HG02970 (cell line): ENCODE results near the gene MBNL1.
"Not testable (repeated sequence)": the region's sequence is repeated elsewhere in the genome, so short reads cannot be mapped to it uniquely, and the experiment has no call there.

ENCODE experiments used
- ATAC-seq: cut with Tn5 transposase; IDR thresholded peaks from one replicate; pipeline ENCODE4 v1.9.1; 2021; ENCODE audit warnings: mild to moderate bottlenecking, moderate library complexity, moderate number of reproducible peaks; ENCODE audit not compliant: unreplicated experiment, low FRiP score

Gene MBNL1

DNA sequence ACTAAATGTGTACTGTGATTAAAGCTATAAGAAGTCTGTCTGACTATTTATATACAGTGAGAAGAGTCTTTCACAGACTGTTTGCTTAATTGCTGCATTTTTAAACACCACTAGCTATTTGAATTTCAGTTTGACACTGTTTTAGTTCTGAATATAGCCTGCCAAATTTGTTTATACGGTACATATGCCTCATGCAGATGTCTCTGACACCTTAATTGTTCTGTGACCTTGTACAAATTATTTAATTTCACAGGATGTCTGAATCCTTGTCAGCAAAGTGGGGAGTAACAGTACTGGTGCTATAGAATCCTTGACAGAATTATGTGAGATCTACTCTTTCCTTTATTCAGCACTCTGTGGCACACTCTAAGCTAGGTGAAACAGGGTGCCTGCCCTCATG lies 125.5 kb downstream of the MBNL1 start:
- no peak for ATAC-seq

DNA sequence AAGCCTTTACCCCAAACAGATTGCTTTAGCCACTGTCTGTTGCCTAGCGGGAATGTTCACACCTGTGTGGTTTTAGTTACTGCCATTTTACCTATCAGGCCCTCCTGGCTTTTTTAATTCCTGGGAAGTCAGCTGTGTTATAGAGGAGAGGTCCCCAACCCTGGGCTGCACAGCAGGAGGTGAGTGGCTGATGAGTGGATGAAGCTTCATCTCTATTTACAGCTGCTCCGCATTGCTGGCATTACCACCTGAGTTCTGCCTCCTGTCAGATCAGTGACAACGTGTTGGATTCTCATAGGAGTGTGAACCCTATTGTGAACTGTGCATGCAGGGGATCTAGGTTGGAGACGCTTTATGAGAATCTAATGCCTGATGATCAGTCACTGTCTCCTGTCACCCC lies 127.0 kb downstream of the MBNL1 start:
- ATAC-seq: no peak

DNA sequence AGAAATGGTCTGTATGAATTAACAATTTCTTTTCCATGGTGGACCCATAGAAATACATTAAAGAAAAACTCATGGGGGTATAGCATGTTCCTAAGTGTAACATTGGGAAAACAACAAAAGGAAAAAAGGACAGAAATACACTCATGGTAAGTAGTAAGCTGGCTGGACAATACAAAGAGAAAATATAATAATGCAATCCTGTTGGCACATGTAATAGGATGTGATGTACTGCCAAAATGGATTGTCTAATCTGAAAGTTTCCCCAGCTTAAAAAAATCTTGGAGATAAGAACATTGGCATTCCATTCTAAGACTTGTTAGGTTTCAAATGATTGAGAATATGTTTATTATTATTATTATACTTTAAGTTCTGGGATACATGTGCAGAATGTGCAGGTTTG lies 128.1 kb downstream of the MBNL1 start:
- ATAC-seq: no peak

DNA sequence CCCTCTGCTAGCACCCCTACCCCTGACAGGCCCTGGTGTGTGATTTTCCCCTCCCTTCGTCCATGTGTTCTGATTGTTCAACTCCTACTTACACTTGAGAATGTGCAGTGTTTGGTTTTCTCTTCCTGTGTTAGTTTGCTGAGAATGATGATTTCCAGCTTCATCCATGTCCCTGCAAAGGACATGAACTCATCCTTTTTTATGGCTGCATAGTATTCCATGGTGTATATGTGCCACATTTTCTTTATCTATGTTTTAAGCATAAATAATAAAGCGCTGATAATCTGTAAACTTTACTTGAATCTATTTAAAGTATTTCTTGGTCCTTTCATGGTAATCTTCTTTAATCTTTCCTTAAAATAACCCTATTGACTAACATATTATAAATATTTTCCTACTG lies 128.6 kb downstream of the MBNL1 start:
- not testable (repeated sequence) for ATAC-seq

DNA sequence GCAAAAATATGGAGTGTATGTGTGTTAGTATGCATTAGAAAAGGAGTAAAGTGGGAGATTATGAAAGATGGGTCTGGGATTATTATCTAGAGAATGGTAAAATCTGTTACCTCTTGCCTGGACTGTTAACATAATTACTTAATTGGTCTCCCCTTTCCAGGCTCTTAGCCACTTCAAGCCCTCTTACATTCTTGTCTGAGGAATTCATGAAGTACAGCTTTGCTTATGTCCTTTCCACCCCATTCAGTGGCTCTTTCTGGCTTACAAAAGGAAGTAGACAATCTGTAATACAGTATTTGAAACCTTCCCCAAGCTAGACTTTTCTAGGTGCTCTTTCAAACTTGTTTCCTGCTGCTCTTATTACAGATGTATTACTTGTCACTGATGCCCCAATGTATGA lies 129.8 kb downstream of the MBNL1 start:
- ATAC-seq: no peak

DNA sequence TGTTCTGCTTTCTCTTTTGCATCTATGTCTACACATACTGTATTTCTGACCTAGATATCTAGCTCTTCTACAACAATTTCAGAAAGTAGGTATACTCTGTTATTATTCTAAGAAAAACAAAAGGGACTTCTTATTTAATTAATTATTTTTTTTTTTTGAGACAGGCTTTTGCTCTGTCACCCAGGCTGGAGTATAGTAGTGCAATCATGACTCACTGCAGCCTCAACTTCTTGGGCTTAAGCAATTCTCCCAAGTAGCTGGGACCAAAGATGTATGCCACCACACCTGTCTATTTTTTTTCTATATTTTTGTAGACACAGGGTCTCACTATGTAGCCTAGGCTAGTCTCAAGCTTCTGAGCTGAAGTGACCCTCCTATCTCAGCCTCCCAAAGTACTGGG lies 130.6 kb downstream of the MBNL1 start:
- ATAC-seq: no peak

DNA sequence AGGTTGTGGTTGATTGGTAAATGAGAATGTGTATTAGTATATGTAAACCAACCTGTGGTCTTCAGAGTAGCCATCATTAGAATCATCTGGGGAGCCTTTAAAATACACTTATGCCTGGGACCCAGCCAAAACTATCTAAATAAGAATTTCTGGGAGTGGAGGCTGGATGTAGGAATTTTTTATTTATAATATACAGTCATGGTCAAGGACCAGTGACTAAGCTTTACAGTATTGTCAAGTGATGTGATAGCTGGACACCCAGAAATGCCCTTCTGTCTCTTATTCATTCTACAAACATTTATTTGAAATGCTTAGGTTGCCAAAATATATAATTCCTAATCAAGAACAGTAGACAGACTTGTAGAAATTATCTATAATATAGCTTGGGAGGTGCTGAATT lies 132.2 kb downstream of the MBNL1 start:
- no peak for ATAC-seq

DNA sequence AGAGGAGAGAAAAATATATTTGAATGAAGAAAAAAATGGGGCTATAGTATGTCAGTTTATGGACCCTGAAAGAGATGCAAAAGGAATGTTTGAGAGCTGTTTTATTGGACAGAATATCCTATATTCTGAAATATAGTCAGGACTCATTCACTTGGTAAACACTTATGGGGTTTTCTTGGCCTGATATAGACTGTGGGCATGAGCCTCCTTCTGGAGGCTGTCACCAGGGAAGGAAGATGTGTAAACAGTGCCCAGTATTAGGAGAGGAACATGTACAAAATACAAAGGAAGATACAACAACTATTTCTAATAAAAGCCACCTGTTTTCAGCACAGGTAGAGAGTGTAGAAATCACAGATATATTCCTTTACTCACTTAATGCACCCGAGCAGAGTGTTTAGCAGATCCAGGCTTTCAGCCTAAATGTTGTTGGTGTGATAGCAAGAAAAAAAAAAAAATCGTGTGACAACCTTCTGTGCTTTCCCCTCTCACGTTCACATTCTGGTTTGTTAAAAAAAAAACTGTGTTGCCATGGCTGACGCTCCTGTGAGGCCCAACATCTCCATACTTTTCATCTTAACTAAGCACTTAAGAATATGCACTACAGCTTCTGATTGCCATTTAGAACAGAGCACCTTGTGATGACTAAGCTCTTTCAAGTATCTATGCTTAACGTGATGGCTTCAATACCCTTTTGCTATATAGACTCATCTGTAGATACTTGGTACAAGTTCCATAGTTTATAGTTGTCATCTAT lies 134.1 kb downstream of the MBNL1 start:
- no peak for ATAC-seq

DNA sequence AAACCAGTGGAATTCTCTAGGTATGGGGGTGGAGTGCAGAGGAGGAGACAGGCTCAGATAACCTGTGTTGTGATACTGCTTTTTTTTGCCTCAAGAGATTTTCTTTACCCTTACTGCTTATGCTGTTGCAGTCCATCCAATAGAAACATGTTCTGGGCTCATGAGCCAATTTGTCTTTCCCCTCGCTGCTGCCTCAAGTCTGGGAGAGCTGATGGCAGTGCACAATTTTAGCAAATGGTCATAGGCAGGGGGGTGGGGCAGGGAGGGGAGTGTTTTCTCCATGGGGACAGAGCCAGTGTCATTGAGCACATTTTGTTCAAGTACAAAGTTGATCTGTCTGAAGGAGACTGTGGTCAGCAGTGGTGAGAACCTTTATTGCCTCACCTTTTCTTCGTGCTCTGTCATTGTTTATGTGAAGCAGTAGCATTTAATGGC lies 134.9 kb downstream of the MBNL1 start:
- ATAC-seq: no peak

DNA sequence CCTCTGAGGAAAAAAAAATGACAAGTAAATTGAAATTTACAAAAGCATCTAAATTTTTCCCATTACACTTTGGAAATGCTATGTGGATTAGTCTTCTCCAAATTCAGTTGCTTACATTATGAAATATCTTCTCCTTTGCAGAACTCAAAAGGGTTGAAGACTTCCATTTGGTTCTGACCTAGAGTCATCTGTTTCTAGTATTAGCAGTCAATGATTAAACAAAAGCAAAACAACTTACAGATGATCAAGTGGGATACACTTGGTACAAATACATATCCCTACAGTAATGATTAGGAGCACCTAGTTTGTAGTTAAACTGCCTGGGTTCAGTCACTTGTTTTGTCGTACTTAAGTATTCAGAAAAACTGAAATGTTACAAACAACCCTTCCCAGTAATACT lies 136.2 kb downstream of the MBNL1 start:
- ATAC-seq: no peak

DNA sequence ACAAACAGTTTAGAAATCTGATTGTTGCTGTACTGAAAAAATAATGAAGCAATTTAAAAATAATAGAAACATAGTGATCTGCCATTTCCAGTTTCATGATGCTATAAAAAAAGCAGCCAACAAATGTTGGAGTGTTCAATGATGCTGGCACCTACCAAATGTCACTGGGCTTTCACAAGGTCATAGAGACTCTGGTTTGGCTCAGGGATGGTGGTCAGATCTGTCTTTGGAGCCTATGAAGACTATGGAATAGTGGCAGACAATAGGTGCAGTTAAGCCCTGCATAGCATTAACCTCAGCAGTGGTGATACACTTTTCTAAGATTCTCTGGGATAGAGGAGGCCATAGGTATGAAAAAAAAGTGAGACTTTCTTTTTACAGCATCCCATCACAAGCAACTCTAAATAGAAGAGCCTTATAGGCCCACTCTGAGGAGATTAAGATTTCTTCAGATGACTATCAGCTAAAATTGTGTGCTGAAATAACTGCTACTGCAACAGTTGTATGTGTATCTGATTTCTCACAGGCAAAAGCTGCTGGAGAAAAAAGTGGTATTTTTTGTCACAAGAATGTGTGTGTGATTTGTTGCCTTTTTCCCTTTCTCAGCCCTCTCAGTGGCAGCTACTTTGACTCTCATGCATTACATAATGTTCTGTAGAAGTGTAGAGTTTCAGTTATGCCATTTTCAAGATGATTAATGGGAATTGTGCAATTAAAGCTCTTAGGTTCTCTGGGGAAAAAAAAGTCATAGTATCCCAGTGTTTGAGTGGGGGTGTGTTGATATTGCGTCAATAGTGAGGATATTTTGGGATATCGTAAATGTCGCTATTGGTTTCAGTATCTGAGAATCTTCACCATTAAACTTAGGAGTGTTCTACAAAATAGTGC lies 137.4 kb downstream of the MBNL1 start:
- no peak for ATAC-seq

DNA sequence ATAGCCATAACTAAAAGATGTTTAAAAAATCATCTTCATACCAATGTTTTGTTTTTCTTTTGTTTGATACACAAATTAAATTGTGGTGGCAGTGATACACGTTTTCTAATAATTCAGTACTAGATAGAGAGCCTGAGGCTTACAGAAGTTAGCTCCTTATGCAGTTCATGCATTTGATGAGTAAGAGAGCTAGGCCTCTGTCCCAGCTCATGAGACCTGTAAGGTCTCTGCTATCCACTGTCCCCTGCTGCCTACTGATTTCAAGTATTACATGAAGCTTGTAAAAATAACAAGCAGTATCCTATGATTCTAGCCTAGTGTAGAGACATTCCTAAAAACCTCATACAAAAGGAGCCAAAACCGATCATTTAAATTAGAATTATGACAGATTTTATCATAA lies 144.5 kb downstream of the MBNL1 start:
- no peak for ATAC-seq

DNA sequence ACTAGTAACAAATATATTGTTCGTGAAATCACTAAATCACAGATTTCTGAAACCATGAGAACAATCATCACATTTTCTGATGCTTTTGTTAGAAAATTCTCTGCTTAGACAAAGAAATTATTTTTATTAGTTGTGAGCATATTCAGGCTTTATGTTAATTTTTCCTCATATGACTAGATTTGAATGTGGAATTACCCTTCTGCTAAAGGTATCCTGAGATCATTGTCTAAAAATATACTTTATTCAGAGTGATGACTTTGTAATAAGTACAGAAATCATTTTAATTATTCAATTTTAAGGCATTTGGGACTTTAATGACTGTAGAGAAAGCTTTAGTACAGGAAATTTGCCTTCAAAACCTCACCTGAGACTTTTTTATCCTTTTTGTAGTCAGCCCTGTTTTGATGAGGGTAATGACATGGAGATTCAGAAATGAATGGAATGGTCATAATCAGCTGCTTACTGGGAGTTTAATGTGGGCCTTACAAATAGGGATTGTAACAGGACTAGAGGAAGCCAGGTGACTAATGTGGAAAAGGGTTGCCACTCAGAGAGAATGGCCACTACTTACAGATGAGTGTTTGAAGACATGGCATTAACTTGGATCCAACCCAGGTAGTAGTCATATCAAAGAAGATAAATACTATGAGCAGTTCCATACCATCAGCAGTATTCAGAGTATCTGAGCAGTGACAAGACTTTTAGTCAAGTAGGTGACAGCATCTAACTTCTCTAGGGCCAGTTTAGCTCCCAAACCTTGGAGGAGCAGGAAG lies 148.3 kb downstream of the MBNL1 start:
- ATAC-seq: no peak

DNA sequence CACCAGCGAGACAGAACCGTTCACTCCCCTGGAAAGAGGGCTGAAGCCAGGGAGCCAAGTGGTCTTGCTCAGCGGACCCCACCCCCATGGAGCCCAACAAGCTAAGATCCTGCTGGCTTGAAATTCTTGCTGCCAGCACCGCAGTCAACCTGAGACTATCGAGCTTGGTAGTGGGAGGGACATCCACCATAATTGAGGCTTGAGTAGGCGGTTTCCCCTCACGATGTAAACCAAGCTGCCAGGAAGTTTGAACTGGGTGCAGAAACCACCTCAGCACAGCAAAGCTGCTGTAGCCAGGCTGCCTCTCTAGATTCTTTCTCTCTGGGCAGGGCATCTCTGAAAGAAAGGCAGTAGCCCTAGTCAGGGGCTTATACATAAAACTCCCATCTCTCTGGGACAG lies 151.0 kb downstream of the MBNL1 start:
- ATAC-seq: no peak

DNA sequence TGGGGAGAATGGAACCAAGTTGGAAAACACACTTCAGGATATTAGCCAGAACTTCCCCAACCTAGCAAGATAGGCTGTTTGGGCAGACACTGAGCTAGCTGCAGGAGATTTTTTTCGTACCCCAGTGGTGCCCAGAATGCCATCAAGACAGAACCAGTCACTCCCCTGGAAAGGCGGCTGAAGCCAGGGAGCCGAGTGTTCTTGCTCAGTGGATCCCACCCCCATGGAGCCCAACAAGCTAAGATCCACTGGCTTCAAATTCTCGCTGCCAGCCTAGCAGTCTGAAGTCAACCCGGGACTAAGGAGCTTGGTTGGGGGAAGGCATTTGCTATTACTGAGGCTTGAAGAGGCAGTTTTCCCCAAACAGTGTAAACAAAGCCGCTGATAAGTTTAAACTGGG lies 152.4 kb downstream of the MBNL1 start:
- ATAC-seq: no peak

DNA sequence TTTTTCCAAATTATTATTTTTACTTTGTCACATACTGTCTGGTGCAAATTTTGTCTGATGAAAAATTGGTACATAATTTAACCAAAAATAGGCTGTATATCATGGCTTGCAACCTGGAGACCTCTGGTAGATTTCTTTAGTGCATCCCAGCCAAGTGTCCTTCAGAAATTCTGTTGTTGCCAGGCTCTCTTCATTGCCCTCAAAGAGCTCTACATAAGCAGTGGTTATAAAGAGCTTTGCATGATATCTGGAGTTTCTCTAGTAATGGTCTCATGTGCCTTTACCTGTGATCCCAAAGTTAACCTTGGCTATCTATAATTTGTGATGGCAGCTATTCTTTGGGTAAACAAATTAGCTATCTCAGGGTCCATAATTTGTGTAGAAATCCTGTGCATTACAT lies 157.7 kb downstream of the MBNL1 start:
- no peak for ATAC-seq

DNA sequence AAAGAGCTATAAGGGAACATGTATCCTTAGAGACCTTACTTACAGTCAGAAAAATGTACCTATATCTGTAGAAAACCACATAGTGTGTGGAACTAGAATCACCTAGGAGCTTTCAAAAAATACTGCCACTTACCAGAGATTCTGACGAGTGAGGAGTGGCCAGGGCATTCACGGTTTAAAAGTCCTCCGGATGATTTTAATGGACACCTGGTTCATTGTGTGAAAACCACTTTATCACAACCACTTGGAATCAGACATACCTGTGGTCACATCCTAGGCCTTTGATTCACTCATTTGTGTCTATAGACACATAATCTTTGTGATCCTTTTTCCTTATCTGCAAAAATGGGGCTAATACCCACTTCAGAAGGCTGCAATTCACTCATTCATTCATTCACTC lies 159.8 kb downstream of the MBNL1 start:
- no peak for ATAC-seq

DNA sequence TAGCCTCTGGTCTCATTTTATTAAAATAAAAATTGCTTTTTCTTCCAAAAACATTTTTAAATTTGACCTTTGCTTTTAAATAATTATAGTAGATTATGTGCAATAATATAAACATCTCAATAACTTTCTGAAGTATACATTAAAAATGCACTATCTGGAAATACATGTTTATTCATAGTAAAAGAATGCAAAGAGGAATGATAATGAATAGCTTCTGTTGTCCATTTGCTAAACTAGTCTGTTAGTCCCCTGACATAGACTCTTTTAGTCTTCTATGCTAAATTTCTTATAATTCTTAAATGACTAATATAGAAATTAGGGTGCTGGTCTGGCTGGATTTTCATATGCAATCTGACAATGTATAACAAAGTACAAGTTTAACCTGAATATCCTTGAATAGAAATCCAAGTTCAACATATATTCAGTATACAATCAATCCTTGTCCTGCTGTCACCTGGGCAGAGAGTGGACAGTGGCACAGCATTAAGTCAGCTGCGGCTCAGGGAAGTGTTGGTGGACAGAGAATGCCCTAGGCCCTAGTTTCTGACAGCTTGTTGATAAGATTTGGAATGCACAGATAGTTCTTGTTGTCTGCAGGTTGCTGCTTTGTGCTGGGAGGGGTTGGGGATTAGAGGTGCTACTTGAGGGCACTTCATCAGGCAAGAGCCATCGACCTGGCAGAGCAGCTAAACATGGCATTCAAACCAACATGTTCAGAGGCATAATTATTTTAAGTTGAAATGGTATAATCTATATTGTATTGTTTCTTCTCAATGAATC lies 161.7 kb downstream of the MBNL1 start:
- no peak for ATAC-seq

DNA sequence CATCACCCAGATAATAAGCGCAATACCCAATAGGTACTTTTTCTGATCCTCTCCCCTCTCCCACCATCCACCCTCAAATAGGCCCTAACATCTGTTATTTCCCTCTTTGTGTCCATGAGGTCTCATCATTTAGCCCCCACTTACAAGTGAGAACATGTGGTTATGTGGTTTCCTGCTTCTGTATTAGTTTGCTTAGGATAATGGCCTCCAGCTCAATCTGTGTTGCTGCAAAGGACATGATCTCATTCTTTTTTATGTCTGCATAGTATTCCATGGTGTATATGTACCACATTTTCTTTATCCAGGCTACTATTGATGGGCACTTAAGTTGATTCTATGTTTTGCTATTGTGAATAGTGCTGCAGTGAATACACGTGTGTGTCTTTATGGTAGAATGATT lies 165.4 kb downstream of the MBNL1 start:
- no peak for ATAC-seq

DNA sequence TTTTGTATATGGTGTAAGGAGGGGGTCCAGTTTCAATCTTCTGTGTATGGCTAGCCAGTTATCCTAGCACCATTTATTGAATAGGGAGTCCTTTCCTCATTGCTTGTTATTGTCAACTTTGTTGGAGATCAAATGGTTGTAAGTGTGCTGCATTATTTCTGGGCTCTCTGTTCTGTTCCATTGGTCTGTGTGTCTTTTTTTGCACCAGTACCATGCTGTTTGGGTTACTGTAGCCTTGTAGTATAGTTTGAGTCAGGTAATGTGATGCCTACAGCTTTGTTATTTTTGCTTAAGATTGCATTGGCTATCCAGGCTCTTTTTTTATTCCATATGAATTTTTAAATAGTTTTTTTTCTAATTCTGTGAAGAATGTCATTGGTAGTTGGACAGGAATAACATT lies 166.5 kb downstream of the MBNL1 start:
- ATAC-seq: not testable (repeated sequence)
